GM12892 (cell line): ENCODE data around the gene SEC31A.

Experiments
- DNase-seq: peaks from one replicate; pipeline ENCODE4 v3.0.0; 2011; ENCODE audit not compliant: insufficient read length
- FAIRE-seq: peaks from 2 replicates; lab custom pipeline; 2011; peaks lifted over from hg19 to GRCh38; lab: Jason Lieb, UNC
- POLR2A ChIP-seq: IDR thresholded peaks from 2 replicates; pipeline ENCODE4 v1.6.1; 2011; ENCODE audit warnings: low read depth, low read length, control low read depth
- POLR2AphosphoS5 ChIP-seq: IDR thresholded peaks from 2 replicates; pipeline ENCODE4 v1.6.1; 2011; ENCODE audit warnings: low read depth, low read length, control low read depth
- TAF1 ChIP-seq: IDR thresholded peaks from 2 replicates; pipeline ENCODE4 v1.6.1; 2011; ENCODE audit warnings: low read depth, mild to moderate bottlenecking, control low read depth, low read length, borderline replicate concordance

The SEC31A gene

DNA sequence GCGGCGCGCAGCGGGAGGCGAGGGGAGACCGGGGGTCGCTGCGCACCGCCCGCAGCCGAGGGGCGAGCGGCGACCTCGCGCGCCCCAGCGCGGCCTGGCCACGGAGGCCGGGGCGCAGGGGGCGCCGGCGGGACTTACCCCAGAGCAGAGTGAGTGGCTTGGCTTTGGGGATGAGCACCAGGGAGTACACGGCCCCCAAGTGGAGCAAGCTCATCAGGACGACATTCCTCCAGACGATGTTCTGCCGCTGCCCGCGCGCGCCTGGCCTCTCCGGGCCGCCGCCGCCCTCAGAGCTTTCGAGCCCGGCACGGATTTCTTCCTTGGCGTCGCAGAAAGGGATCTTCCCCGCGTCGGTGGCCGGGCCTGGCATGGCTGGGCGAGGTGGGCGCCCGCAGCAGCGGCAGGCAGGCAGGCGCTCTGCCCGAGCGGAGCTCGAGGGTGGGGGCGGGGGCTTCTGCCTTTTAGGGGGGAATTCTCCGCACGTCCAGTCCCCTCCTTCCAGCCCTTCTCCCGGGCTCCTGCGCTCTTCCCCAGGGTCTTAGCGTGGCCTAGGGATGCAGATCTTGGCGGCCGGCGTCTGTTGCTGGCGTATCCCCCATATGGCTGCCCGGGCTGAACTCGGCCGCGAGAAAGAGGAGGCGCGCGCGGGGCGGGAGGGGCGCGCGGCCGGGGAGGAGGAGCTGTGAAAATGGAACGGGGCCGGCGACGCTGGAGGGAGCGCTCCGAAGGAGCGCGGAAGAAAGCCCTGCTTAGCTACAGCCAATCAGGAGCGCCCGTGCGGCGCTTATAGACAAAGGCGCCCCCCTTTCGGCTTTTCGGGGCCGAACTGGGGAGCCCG lies 92.6 kb downstream of the SEC31A start, which contains the start of gene SCD5:
Gene SCD5 (minus strand): TSS at position 629 of the 838 bp plus-strand sequence. CDS start 259 bp downstream, at position 370.
- TF ChIP-seq POLR2A (no peak), POLR2AphosphoS5 (no peak), TAF1 (no peak)
- DNase-seq (peak; percentile 66), FAIRE-seq (no peak)

DNA sequence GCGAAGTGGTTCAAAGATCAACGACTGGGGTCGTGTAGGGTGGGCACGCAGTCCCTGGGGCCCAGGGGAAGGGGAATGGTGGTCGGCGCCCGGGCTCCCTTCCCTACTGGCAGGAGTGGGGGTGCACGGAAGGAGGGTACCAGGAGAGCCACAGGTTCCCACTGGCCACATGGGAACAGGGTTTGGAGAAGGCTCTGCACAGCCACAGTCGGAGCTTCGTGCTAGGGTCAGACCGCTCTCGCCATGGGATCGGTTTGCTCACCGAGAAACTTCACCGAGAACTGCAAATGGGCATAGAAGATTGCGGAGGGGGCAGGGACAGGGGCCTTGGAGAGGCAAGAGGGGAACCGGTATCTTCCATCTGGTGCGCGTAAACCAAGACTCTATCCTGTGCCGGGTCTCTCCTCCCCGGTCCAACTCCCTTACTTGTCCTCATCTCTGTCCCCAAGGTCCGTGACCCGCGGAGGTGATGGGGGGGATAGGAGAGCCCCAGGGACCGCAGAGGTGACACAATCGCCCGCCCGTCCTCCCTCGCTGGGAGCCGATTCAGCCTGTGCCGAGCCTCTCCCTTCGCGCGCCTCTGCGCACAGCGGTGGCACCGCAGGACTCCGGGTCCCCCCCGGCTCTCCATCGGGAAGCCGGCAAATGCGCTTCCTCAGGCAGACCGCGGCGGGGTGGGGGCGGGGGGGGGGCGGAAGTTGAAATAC lies 93.4 kb downstream of the SEC31A start:
- FAIRE-seq (no peak), DNase-seq (peak; percentile 27)
- TF ChIP-seq POLR2AphosphoS5 (no peak), TAF1 (no peak), POLR2A (no peak)

DNA sequence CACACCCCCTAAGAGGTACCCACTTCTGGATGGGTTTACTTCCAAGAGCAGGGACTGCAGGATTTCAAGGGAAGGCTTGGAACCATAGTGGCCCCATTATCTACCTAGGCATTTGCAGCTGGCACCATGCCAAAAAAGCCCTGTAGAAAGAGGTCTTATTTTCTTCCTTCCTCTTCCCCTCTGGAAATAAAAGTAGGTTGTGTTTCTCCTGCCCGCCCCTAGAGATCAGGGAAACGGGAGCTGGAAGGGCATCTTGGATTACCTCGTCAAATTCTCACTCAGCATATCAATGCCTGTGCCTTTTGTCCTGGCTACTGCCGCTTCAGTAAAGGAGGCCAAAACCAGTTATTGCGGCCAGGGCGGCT lies 93.9 kb downstream of the SEC31A start:
- DNase-seq: no peak
- no peak for FAIRE-seq

DNA sequence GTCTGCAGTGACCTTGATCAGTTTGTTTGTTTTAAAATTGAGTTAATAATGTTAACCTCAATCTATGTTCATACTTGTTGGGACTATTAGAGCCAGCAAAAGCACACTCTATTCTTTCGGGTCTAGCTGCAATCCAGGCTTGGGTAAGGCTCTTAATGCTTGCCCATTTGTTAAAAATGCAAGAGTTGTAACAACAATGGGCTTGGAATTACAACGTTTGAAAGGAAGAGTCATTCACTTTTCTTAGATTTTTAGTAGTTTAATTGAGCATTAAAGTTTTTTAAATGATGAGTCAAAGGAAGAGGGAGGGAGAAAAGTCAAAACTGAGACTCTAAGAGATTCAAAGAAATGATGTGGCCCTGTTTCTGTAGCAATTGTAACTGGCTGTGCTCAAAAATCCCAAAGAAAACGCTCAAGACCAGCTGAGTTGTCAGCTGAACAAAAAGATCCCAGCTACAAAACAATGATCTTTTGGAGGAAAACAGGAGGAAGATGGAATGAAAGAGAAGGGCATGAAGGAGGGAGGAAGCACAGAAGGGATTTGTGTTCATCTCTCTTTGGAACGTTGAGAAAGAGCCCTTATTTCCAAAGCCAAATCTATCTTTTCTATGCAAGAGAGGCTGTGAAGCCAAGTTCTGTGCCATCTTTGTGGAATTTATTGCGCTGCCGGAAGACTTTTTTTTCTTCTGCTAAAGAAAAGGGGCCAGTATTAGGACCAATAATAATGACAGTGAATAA lies 97.9 kb downstream of the SEC31A start:
- FAIRE-seq (no peak), DNase-seq (no peak)
- TF ChIP-seq POLR2A (no peak), TAF1 (no peak), POLR2AphosphoS5 (no peak)

More for the DNA sequence above, 93.9 kb downstream of the SEC31A start:
- TF ChIP-seq TAF1: no peak
- no peak for TF ChIP-seq POLR2A
- no peak for TF ChIP-seq POLR2AphosphoS5

DNA sequence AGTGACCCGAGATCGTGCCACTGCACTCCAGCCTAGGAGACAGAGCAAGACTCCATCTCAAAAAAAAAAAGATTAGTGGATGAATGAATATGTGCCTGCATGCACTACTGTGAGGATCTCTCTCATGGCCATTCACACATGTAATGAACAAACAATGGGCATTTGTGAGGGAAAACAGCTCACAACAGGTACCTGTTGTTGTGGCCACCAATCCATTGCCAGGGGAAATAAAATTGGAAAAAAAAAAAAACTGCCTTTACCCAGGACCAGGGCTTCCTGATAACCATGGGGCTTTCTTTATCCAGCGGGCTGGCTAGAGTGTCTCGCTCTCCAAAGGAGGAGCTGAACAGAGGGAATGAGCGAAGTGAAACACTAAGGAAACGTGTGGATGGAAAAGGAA lies 99.8 kb downstream of the SEC31A start:
- TF ChIP-seq POLR2A (no peak), TAF1 (no peak), POLR2AphosphoS5 (no peak)
- FAIRE-seq (no peak), DNase-seq (no peak)

DNA sequence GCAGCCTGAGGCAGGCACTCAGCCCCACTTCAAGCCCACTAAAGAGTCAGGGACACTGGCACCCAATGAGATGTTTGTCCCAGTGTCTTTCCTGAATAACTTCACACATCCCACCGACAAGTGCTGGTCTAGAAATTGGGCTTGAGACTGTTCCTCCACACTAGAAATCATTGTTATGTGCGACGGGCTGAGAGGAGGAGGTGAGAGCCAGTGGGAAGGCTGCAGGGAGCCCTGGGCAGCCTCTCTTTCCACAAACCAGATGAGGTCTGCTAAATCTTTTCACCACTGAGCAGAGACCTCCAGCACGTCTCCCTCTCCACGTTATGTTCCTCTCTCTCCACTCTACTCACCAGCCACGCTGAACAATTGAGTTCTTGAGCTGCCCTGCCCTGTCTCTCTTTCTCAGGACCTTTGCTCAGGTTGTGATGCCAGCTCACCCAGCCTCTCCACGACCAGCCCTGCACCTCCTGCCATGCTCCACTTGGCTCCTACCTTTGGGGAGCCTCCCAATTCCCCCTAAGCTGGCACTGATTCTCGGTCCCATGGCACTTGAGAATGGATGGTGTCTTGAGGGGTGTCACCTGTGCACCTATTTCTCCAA lies 100.8 kb downstream of the SEC31A start:
- DNase-seq: no peak
- FAIRE-seq: no peak
- no peak for TF ChIP-seq POLR2A
- no peak for TF ChIP-seq TAF1
- TF ChIP-seq POLR2AphosphoS5: no peak

DNA sequence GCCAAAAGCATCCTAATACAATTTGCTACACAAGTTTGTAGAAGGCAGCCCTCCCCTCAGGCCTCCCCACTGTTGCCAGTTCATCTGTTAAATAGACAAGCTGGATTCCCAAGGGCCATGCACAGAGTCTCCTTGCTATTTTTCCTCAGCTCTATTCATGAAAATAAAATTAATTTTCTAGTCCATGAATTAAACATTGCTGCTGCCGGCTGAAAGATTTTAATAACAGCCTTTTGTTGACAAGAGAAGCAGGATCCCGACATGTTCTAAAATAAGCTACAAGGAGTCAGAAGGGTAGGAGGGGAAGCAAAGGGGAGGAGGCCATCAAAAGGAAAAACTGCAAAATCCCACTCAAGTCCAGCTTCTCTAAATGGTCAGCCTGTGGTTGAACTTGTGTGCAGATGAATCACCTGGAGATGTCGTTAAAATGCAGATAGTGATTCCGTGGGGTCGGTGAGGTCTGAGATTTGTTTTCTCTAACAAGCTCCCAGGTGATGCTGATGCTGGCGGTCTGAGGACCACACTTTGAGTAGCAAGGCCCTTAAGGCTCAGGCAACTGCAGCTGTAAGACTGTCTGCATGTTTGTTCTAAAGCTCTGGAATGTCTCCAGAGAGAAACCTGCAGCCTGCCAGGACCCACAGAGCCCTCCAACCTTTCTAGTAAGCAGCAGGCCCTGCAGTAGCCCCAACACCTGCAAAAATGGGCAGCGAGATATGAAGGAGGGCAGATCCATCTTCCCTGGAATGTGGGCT lies 101.8 kb downstream of the SEC31A start:
- DNase-seq: no peak
- no peak for FAIRE-seq
- TF ChIP-seq TAF1 (no peak), POLR2AphosphoS5 (no peak), POLR2A (no peak)

DNA sequence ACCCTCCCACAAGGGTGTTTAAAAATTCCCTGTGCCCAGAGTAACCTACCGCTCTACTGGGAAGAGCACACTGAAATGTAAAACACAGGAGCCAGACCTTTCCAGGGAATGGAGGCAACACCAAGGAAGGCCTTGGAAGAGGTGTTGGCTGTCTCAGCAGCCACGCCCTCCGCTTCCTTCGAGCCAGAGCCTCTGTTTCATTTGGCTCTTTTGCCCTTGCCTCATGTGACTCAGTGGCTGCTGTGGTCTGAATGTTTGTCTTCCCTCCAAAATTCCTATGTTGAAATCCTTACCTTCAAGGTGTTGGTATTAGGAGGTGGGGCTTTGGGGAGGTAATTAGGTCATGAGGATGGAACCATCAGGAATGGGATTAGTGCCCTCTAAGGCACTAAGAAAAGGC lies 103.6 kb downstream of the SEC31A start:
- FAIRE-seq: no peak
- TF ChIP-seq TAF1 (no peak), POLR2A (no peak), POLR2AphosphoS5 (no peak)
- no peak for DNase-seq

DNA sequence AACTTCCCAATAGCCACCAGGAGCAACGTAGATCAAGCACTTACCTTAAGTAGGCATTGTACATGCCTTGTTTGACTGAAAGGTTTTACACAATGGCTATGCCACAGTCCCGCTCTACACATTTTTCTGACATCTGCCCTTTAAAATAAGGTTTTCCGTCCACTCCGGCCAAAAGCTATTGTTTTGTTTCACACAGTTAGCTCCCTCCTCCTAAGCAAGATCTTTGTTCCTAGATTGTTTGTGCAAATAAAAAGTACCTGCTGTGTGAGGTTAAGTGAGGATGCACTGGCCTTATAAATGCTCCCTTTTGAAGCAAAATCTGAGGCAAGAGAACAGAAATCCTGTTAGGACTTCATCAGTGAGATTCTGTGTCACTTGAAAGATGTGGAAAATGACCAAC lies 104.1 kb downstream of the SEC31A start:
- DNase-seq (no peak), FAIRE-seq (no peak)
- TF ChIP-seq POLR2AphosphoS5 (no peak), POLR2A (no peak), TAF1 (no peak)
